Osteocyte (in vitro differentiated cells): ENCODE measurements around the gene SHANK1. TPM values are rescaled to one million over a fixed set of nuclear protein-coding genes. Genes with fewer than 3 reads are reported as not detected.

Experiments used
- DNase-seq: peaks from one replicate; pipeline ENCODE4 v3.0.0; 2021; ENCODE audit warnings: mixed read lengths; ENCODE audit not compliant: unreplicated experiment; ENCODE audit errors: extremely low spot score
- H3K27ac Mint-ChIP-seq: one replicate; pipeline ENCODE4 v1.8.0; 2021; ENCODE audit warnings: mild to moderate bottlenecking, mixed read lengths; ENCODE audit not compliant: unreplicated experiment
- H3K27me3 Mint-ChIP-seq: one replicate; pipeline ENCODE4 v1.8.0; 2021; ENCODE audit warnings: mixed read lengths; ENCODE audit not compliant: unreplicated experiment
- H3K36me3 Mint-ChIP-seq: one replicate; pipeline ENCODE4 v1.8.0; 2021; ENCODE audit warnings: mixed read lengths; ENCODE audit not compliant: unreplicated experiment
- H3K4me1 Mint-ChIP-seq: one replicate; pipeline ENCODE4 v1.8.0; 2021; ENCODE audit warnings: mixed read lengths; ENCODE audit not compliant: unreplicated experiment
- H3K4me3 Mint-ChIP-seq: one replicate; pipeline ENCODE4 v1.8.0; 2021; ENCODE audit warnings: mild to moderate bottlenecking, moderate library complexity, mixed read lengths; ENCODE audit not compliant: unreplicated experiment
- H3K9me3 Mint-ChIP-seq: one replicate; pipeline ENCODE4 v1.8.0; 2021; ENCODE audit warnings: mixed read lengths; ENCODE audit not compliant: unreplicated experiment
- CTCF ChIP-seq: fragments of 200-600 bp; sonication (generic); IDR thresholded peaks from 2 replicates; pipeline ENCODE4 v1.5.0; 2021; ENCODE audit warnings: antibody characterized with exemption, mild to moderate bottlenecking, moderate library complexity
- total RNA-seq: library from RNA; stranded (reverse); gene quantifications from 2 replicates; pipeline ENCODE4 v1.2.1, GENCODE V29; 2021

Gene SHANK1
- total RNA-seq, 1 donor from 2014 or later, result 0.40 TPM

DNA sequence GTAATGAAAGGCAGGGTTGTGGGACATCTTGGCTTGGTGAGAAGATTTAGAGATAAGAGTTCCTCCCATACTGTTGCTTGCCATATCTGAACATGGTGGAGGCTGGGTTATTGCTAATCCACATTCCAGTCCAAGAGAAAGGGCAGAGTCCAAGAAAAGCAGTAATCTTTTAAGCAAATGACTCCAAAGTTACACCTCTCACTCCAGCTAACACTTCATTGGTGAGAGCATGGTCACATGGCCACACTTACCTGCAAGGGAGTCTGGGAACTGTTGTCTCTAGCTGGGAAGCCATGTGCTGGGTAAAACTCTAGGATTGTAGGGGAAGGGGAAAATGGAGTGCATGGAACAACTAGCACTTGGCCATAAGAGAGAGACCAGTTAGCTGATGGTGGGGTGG is 64.7 kb downstream of the SHANK1 start:
- TF ChIP-seq CTCF, result no peak
- peaks cover 13% of the 10 kb centered on the region for H3K4me1 Mint-ChIP-seq
- H3K27ac Mint-ChIP-seq, result no peak overlapping the region
- H3K36me3 Mint-ChIP-seq, result no peaks in the 10 kb centered on the region
- DNase-seq, result no peak
- peaks cover 8% of the 10 kb centered on the region for H3K27me3 Mint-ChIP-seq
- peaks cover 4% of the 10 kb centered on the region for H3K9me3 Mint-ChIP-seq
- H3K4me3 Mint-ChIP-seq, result no peak overlapping the region

DNA sequence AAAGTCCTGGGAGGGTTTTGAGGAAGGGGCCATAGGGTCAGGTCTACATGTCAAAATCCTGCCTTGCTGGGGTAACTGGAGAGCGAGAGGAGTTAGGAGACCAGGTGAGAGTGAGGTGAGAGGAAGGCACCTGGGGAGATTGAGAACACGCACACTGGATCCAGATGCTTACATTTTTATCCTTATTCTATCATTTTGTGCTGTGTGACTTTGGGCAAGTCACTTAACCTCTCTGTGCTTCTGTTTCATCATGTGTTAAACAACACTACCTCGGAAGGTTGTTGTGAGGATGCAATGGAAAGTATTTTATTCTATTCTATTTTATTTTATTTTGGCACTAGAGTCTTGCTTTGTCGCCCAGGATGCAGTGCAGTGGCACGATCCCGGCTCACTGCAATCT is 66.9 kb downstream of the SHANK1 start:
- peaks cover 3% of the 10 kb centered on the region for H3K27me3 Mint-ChIP-seq
- no peaks in the 10 kb centered on the region for H3K36me3 Mint-ChIP-seq
- H3K27ac Mint-ChIP-seq, result no peak overlapping the region

DNA sequence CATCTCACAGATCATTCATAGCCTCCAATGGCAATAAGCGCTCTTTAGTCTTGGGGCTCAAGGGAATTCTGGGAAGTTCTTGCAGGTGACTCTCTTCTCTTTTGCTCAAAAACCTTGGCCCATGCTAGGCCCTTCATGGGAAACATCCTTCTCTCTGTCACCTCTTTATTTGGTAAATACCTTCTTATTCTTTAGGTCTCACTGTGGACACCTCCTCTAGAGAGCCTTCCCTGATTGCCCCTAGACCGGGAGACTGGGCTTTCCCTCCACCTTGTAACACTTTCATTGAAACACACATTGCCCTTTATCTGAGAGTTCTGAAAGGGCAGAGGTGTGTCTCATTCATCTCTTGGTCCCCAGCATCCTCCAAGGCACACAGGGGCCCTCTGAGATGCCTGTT is 68.4 kb downstream of the SHANK1 start:
- no peak for TF ChIP-seq CTCF
- Mint-ChIP-seq H3K4me3 (no peak overlapping the region), H3K36me3 (no peaks in the 10 kb centered on the region), H3K4me1 (no peaks in the 10 kb centered on the region), H3K27ac (no peak overlapping the region), H3K27me3 (no peaks in the 10 kb centered on the region), H3K9me3 (peaks cover 4% of the 10 kb centered on the region)
- no peak for DNase-seq

More for the DNA sequence above, 66.9 kb downstream of the SHANK1 start:
- DNase-seq, result no peak
- Mint-ChIP-seq H3K9me3 (peaks cover 4% of the 10 kb centered on the region), H3K4me1 (peaks cover 3% of the 10 kb centered on the region), H3K4me3 (no peak overlapping the region)
- no peak for TF ChIP-seq CTCF

DNA sequence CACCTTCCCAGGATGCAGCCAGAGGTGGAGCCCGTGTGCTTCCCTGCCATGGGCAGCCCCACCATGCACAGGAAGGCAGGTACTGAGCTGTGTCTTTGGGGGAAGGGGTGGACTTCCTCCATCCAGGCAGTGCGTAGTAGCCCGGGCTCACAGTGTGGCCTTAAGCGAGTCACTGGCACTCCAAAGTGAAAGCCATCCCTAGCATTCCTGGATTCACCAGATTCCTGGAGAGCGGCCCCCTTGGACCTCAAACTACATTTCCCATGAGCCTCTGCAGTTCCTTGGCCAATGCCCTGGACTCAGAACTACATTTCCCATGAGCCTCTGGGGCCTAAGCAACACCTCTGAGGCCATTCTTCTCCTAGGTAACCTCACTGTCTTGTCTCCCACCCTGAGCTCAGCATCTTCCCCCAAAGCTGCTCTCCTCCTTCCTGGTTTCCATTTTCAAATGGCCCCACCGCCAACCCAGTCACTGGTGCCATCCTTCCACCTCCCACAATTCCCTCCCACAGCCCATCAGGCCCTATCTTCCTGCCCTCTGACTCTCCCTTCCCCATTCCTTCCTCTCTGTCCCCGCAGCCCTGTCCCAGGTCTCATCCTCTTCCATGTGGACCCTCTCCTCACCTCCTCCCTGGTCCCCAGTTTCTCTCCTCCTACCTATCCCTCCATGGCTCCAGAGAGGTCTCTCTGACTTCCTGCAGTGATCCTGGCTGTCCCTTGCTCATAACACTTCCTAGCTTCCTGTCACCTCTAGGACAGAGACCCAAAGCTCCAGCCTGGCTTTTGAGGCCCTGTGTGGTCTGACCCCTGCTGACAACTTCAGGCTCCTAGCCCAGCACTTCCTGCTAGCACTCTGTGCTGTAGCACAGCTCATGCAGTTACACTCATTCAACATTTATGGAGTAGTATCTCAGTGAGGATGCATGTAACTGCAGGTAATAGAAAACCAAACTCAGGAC is 69.9 kb downstream of the SHANK1 start, which contains the start of gene C19orf81:
Gene C19orf81 (plus strand): TSS at position 13 of the 959 bp plus-strand sequence. CDS start 0 bp downstream, at position 13.
- no peaks in the 10 kb centered on the region for H3K27me3 Mint-ChIP-seq
- H3K36me3 Mint-ChIP-seq, result no peaks in the 10 kb centered on the region
- H3K9me3 Mint-ChIP-seq, result no peaks in the 10 kb centered on the region
- H3K27ac Mint-ChIP-seq, result no peak within 1 kb of the TSS
- H3K4me3 Mint-ChIP-seq, result no peak within 1 kb of the TSS
- H3K4me1 Mint-ChIP-seq, result no peaks in the 10 kb centered on the region
- no peak for DNase-seq
- TF ChIP-seq CTCF, result no peak

DNA sequence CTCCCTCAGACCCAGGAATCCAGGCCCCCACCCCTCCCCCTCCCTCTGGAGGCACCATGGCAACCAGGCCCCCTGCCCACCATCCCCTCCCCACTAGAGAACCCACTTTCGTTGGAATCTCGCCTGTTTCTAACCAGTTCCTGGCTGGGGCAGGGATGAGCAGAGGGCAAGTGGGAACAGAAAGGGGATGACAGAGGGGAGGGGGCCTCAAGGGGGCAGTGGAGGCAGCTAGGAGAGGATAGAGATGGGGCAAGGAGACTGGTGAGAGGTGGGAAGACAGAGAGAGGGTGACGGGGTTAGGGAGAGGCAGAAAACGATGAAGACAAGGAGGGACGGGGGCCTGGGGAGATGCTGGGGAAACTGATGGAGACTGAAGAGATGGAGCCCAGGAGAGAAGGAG is 70.9 kb downstream of the SHANK1 start:
- no peak for DNase-seq
- Mint-ChIP-seq H3K4me1 (no peaks in the 10 kb centered on the region), H3K36me3 (no peaks in the 10 kb centered on the region), H3K27ac (no peak overlapping the region), H3K4me3 (no peak overlapping the region), H3K9me3 (no peaks in the 10 kb centered on the region), H3K27me3 (no peaks in the 10 kb centered on the region)
- no peak for TF ChIP-seq CTCF
